Activated B cell treated with CpG ODN at 0.5 μM for 24 hours (primary cell): Measurements from ENCODE around the gene LIPC. TPM values are rescaled to one million over a fixed set of nuclear protein-coding genes. Genes with fewer than 3 reads are reported as not detected.

Experiments used
- ATAC-seq: fragments of 200-7000 bp; cut with Tn5 transposase; one replicate; pipeline ENCODE4 v1.10.0; 2021; ENCODE audit warnings: low read depth, mild to moderate bottlenecking, moderate library complexity
- CTCF ChIA-PET: fragments of 350-600 bp; sonication (Branson Sonifier 250); formaldehyde crosslinking; loops from one replicate; lab custom pipeline; 2021; ENCODE audit warnings: antibody characterized with exemption; lab: Charles Lee
- POLR2A ChIA-PET: fragments of 350-600 bp; sonication (Branson Sonifier 250); formaldehyde crosslinking; loops from one replicate; lab custom pipeline; 2021; ENCODE audit warnings: antibody characterized with exemption; lab: Charles Lee
- DNase-seq: peaks from one replicate; pipeline ENCODE4 v3.0.0; 2022
- H3K27ac Mint-ChIP-seq: one replicate; pipeline ENCODE4 v1.8.0; 2020; ENCODE audit warnings: mixed read lengths
- H3K27me3 Mint-ChIP-seq: one replicate; pipeline ENCODE4 v1.8.0; 2021; ENCODE audit warnings: mixed read lengths
- H3K36me3 Mint-ChIP-seq: one replicate; pipeline ENCODE4 v1.8.0; 2021; ENCODE audit warnings: low read depth, mixed read lengths
- H3K4me1 Mint-ChIP-seq: one replicate; pipeline ENCODE4 v1.8.0; 2021; ENCODE audit warnings: mixed read lengths
- H3K4me3 Mint-ChIP-seq: one replicate; pipeline ENCODE4 v1.8.0; 2020; ENCODE audit warnings: mild to moderate bottlenecking, mixed read lengths
- H3K9me3 Mint-ChIP-seq: one replicate; pipeline ENCODE4 v1.8.0; 2020; ENCODE audit warnings: mixed read lengths
- CTCF ChIP-seq: fragments of 200-600 bp; IDR thresholded peaks from one replicate; pipeline ENCODE4 v1.8.0; 2022; ENCODE audit warnings: antibody characterized with exemption, mild to moderate bottlenecking
- intact Hi-C: fragments of 100-400 bp; cut with micrococcal nuclease; formaldehyde crosslinking; loops from one replicate; pipeline ENCODE4 v1.15.1; 2024
- total RNA-seq: library from RNA; stranded (reverse); gene quantifications from 2 replicates; pipeline ENCODE4 v1.2.3, GENCODE V29; 2022

Gene LIPC
- total RNA-seq, 1 donor from 2014 or later, result not detected

GRCh38 chr15:58490888-58491473 lies 59.2 kb downstream of the LIPC start:
- CTCF ChIA-PET, result no interaction called here
- intact Hi-C loops, result no loop called here
- no peaks in the 10 kb centered on the region for H3K9me3 Mint-ChIP-seq

GRCh38 chr15:58491499-58492202 lies 59.9 kb downstream of the LIPC start:
- peaks cover 9% of the 10 kb centered on the region for H3K27me3 Mint-ChIP-seq
- CTCF ChIA-PET, result no interaction called here
- POLR2A ChIA-PET, result no interaction called here
- no peaks in the 10 kb centered on the region for H3K9me3 Mint-ChIP-seq
- no peak overlapping the region for H3K4me3 Mint-ChIP-seq
- H3K4me1 Mint-ChIP-seq, result peaks cover 4% of the 10 kb centered on the region
- no peak overlapping the region for H3K27ac Mint-ChIP-seq
- TF ChIP-seq CTCF, result no peak
- no peak for DNase-seq
- ATAC-seq, result no peak
- intact Hi-C loops, result no loop called here
- no peaks in the 10 kb centered on the region for H3K36me3 Mint-ChIP-seq

More at GRCh38 chr15:58490888-58491473, 59.2 kb downstream of the LIPC start:
- Mint-ChIP-seq H3K36me3 (no peaks in the 10 kb centered on the region), H3K4me3 (no peak overlapping the region), H3K27me3 (peaks cover 6% of the 10 kb centered on the region), H3K27ac (no peak overlapping the region), H3K4me1 (peaks cover 4% of the 10 kb centered on the region)
- DNase-seq (no peak), ATAC-seq (no peak)
- POLR2A ChIA-PET, result no interaction called here
- no peak for TF ChIP-seq CTCF

GRCh38 chr15:58492661-58493397 lies 61.0 kb downstream of the LIPC start:
- Mint-ChIP-seq H3K4me3 (no peak overlapping the region), H3K27me3 (peaks cover 9% of the 10 kb centered on the region), H3K36me3 (no peaks in the 10 kb centered on the region), H3K9me3 (no peaks in the 10 kb centered on the region), H3K27ac (no peak overlapping the region), H3K4me1 (peaks cover 4% of the 10 kb centered on the region)
- no peak for TF ChIP-seq CTCF
- DNase-seq (no peak), ATAC-seq (no peak)
- POLR2A ChIA-PET, result no interaction called here
- intact Hi-C loops, result no loop called here
- CTCF ChIA-PET, result no interaction called here

GRCh38 chr15:58494567-58494966 lies 62.8 kb downstream of the LIPC start:
- ATAC-seq, result no peak
- Mint-ChIP-seq H3K27ac (no peak overlapping the region), H3K36me3 (no peaks in the 10 kb centered on the region), H3K9me3 (no peaks in the 10 kb centered on the region), H3K27me3 (peaks cover 9% of the 10 kb centered on the region), H3K4me3 (no peak overlapping the region), H3K4me1 (peaks cover 4% of the 10 kb centered on the region)
- intact Hi-C loops, result no loop called here
- CTCF ChIA-PET, result no interaction called here
- no peak for DNase-seq
- POLR2A ChIA-PET, result no interaction called here
- TF ChIP-seq CTCF, result no peak

GRCh38 chr15:58495891-58496408 lies 64.2 kb downstream of the LIPC start:
- H3K4me3 Mint-ChIP-seq, result no peak overlapping the region
- H3K27ac Mint-ChIP-seq, result no peak overlapping the region
- DNase-seq, result no peak
- H3K9me3 Mint-ChIP-seq, result no peaks in the 10 kb centered on the region
- H3K36me3 Mint-ChIP-seq, result no peaks in the 10 kb centered on the region
- intact Hi-C loops, result no loop called here
- ATAC-seq, result no peak
- ChIA-PET POLR2A (no interaction called here), CTCF (no interaction called here)
- H3K4me1 Mint-ChIP-seq, result no peaks in the 10 kb centered on the region
- peaks cover 9% of the 10 kb centered on the region for H3K27me3 Mint-ChIP-seq
- no peak for TF ChIP-seq CTCF
